NCI-H2081 (cell line): ENCODE results near the gene LEF1.

Source experiments
- DNase-seq, 2 experiments: peaks; one replicate each; lab custom pipeline; 2025; lab: John Stamatoyannopoulos, UW

LEF1 gene

GRCh38 chr4:108175966-108176365, 7.2 kb upstream of the LEF1 start:
- no peak for DNase-seq

- DNase-seq: no peak
These were observed 6.1 kb upstream of the LEF1 start for GRCh38 chr4:108174856-108175255.

- DNase-seq: no peak
These were observed 4.9 kb upstream of the LEF1 start for GRCh38 chr4:108173599-108174057.

DNA sequence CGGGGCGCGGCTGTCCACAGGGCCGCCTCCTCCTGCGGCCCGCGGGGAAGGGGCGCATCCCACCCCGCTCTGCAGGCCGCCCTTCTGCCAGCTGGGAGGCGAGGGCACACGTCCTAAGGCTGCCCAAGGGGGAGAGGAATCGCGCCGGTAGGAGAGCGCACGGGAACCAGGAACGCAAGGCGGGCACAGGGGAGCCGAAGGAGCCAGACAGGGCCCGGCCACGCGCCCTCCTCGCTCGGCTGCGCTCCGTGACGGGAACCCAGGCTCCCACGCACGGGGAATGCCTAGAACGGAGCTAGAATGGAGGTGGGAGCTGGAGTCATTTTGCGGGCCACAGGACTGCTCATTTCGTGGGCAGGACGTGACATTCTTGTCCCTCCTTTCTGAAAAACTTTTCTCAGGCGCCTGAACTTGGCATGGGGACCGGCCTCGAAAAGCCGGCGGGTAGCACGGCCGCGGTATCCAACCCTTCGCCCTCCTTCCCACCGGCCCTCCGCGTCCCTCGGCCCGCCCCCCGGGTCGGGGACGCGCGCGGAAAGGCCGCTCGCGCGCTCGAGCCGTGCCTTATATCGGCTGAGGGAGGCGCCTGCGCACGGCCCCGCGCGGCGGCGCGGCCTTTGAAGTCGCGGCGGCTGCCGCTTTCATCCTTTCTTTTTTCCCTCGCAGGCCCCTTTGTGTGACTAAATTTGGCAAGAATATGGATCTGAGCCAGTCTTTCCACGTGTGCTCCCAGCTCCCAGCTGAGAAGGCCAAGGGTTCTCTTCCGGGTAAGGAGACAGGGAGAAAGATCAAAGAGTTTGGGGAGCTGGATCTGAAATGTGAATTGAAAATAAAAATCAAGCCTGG, 4.2 kb upstream of the LEF1 start:
- DNase-seq: peak; percentile 65 to 85

DNA sequence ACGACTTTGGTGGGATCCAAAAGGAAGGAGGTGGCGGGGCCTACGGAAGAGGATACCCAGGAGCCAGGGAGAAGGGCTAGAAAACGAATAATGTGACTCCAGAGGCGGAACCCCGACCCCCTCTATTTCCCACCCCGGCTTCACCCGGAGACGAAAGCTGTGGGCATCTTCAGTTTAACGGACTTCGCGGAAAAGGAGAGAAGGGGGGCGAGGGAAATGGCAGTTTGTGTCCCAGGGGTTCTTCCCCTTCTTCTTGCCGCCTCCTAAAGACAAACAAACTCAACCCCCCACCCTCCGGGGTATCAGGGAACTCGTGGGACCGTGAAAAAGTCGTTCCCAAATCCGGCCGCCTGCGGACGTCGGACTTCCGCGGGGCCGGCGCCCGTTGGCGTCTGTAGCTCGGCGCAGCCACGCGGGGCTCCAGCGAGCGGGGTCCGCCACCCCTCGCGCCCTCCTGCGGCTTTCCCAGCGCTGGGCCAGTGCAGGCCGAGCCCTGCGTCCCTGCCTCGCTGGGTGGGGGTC, 3.6 kb upstream of the LEF1 start:
- DNase-seq: peak in 1 of 2 experiments; percentile 10

GRCh38 chr4:108171339-108172230, 2.9 kb upstream of the LEF1 start:
- no peak for DNase-seq

DNA sequence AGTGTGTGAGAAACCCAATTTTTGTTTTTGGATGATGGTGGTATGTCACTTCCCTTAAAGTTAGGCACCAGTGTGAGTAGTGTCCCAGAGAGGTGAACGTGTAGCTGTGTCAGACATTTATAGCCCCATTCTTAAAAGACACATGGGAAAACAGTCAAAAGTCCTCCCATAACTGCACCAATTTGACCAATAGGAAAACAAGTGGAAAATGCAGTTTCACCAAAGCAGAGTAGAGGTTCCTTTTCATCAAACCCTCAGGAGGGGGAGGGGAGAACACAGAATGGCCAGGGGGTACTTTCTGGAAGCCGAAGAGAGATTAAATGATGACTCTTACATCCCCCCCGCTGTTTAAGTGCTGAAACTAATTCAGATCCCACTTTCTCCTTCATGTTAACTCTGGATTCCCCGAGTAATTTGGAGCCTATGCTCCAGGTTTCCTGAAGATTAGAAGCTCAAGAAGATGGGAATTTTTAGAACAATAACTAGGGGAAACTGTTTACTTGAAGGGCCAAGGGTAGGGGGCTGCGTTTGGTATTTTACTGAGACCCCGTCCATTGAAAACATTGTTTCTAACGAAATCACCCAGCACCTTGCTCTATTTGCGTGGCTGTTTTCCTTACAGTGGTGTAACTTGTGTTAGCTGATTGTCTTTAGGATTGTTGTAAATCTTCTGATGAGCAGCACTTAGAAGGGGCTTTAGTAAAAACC, 2.1 kb upstream of the LEF1 start:
- no peak for DNase-seq

GRCh38 chr4:108169664-108170063, 932 bp upstream of the LEF1 start:
- no peak for DNase-seq

GRCh38 chr4:108168160-108168670, 517 bp downstream of the LEF1 start:
- DNase-seq: no peak

GRCh38 chr4:108166441-108167315, 2.1 kb downstream of the LEF1 start:
- DNase-seq: no peak

DNA sequence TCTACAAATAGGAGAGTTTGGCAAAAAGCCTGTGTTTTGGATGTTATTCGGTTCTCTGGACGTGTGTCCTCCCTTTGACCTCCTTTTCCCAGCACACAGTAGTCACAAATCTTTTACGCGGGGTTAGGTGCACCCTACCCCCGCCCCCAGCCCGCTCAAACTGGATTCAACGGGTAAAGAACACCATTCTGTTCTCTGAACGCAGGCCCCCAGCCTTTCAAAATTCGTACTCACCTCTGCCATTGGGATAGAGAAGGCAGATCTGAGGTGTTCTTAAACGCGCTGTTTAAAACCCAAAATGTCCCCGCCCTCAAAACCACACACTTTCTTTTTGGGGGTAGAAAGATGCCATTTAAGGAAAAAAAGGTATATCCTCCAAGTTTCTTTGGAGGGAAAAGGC, 2.7 kb downstream of the LEF1 start:
- DNase-seq: no peak

DNA sequence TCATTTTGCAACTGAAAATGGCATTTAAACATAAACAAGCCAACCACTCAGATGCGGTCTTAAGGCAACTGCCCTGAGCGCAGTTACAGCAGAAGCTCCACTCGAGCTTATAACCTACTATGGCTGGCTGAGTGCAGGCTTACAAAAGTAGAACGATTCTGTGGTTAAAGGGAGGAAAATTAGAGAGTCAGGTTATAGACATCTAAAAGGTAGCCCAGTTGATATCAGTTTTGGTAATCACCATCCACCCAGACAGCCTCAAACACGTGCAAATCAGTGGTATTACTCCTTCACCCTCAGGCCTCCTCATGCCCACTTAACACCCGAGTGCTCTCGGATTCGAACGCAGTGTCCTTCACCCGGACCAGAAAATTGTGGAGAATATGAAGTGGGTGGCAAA, 3.1 kb downstream of the LEF1 start:
- no peak for DNase-seq

GRCh38 chr4:108163351-108163750, 5.4 kb downstream of the LEF1 start:
- DNase-seq: no peak

DNA sequence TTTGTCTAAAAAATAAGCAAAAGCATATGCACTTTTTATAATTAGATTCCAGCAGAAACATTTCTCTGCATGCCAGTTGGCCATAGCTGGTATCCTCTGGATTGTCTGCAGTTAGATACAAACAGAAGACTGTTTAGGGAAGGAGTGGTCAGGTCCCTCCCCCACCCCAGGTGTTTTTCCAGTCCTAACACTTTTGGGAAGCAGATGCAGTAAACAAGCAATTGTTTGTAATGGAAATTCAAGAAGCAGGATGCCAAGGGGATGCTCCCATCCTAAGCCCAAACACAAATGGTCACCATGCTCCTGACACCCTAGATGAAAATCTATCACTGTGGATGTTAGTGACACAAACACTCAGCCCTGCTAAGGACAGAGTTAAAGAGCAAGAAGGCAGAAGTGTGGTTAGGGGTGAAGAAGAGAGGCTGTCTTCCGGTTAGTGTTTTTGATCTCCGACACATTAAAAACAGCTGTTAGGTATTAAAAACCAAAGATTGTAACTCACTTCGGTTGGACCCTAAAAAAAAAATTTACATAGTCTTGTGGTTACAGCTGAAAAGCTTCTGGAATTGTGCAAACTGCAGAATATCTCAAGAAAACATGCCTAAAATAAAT, 7.9 kb downstream of the LEF1 start:
- no peak for DNase-seq

DNA sequence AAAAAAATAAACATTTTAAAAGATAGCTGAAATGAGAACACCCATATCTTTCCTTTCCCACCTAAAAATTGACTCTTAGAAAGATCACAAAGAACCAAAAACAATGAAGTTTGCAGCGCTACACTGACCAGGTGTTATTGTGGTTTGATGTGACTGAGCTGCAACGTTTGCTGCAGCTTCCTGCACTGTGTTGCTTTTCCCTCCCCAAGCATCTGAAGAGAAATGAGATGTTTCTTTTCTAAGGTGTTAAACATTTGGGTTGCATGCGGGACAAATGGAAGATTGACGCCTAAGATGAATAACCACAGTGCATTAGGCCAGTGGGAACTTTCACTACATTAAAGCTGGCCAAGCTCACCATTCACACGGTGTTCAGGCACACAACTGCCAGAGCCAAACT, 8.9 kb downstream of the LEF1 start:
- no peak for DNase-seq

- no peak for DNase-seq
These were observed 11.1 kb downstream of the LEF1 start for GRCh38 chr4:108157655-108158054.

DNA sequence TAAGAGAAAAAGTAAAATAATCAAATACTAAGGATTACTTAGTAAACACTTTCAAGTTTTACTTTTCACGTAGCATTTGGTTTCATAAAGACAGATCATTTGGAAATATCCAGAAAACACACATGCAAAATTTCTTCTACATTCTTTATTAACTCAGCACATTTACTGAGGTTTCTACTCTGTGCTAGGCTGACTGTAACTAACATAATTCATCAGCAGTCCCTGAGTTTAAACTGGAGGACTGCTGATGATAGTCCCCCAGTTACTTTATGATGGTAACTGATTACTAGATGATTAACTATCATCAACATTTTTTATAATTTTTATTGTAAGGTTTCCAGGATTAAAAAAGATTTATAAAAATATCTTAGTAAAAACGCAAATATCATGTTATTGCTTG, 12.3 kb downstream of the LEF1 start:
- no peak for DNase-seq

- DNase-seq: no peak
These were observed 13.4 kb downstream of the LEF1 start for GRCh38 chr4:108155373-108155772.

DNA sequence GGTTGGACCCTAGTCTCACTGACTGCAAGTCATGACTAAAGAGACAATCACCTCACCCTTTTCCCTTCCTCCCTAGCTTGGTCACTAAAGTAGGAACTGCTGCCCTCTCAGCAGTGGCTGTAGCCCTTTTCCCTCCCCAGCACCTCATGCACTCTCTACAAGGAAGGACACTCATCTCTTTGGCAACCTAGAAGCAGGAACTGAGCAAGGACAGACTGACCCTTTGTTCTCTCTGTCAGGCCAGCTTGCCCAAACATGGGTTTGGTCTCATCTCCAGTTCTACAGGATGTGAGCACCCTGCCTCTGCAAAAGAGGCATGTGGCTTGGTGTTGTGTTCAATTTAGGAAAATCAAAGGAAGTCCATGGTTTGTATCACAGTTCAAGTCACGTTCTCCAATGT, 15.8 kb downstream of the LEF1 start:
- DNase-seq: no peak

DNA sequence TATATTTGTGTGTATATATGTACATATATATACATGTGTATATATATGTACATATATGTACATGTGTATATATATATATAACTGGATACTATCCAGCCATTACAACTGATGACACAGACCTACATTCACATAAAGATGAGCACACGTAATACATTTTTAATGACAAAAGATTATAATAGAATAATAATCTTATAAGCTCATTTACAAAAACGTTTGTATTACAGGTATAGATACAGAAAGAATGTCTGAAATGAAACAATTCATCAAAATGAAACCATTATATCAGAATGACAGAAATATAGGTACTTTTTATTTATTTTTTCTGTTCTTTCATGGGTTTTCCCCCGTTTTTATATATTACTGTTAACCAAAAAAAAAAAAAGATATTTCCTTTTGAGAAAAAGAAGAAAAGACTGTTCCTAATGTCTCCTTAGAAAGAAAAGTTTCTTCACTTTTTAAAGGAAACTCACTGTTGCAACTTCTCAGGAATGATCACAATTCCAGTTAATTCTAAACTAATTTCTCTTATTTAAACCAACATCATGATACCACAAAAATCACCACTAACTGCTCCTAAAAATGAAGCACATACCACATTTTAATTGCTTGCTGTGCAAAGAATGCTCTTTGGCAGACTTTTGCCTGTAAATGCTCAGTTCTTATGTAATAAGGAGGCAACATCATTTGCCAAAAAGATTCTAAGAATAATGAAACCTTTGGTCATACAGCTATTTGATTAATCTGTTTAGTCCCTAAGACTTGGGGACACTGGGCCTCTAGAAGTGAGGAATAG, 18.9 kb downstream of the LEF1 start:
- no peak for DNase-seq
